Measurements from ENCODE around the gene MCC. TPM values are rescaled to one million over a fixed set of nuclear protein-coding genes. Genes with fewer than 3 reads are reported as not detected.

Gene MCC
- total and polyA plus RNA-seq, 2 donors (not counting 1 experiment from before 2014, with no cell fraction given), result 0.09 to 0.32 TPM

- H3K9ac ChIP-seq (ENCODE audit: low read length), result no peak overlapping the region
- H3K79me2 ChIP-seq (ENCODE audit: control insufficient read depth, insufficient read depth, low read length), result no peaks in the 10 kb centered on the region
- ChIA-PET POLR2A (no interaction called here), CTCF (no interaction called here)
- no peak overlapping the region for H3K27ac Mint-ChIP-seq
- intact Hi-C loops (cut with micrococcal nuclease), result no loop called here
- TF ChIP-seq EZH2 (IDR thresholded peaks at IDR 0.05; ENCODE audit: borderline replicate concordance, insufficient read depth, low read depth, low read length, poor library complexity, severe bottlenecking) (no peak), CTCF (IDR thresholded peaks at IDR 0.05) (no peak)
- no peaks in the 10 kb centered on the region for H3K36me3 ChIP-seq (replicated peaks in 1 of 2; ENCODE audit: control extremely low read depth in 1 of 2, control insufficient read depth in 1 of 2, extremely low read depth in 1 of 2, insufficient read depth in 2 of 2, low read length in 1 of 2)
- no peak for DNase-seq
- peaks cover 5% of the 10 kb centered on the region for H3K27me3 Mint-ChIP-seq
- WGBS (ENCODE audit: insufficient coverage), result 62% methylated on average over 4 of the region's 5 CpGs
- no peaks in the 10 kb centered on the region for H3K9me3 Mint-ChIP-seq (ENCODE audit: insufficient read depth)
- no peak overlapping the region for H2AFZ ChIP-seq (ENCODE audit: insufficient read depth, low read depth, low read length, poor library complexity, severe bottlenecking)
- H4K20me1 ChIP-seq (ENCODE audit: control insufficient read depth, insufficient read depth, low read length, poor library complexity, severe bottlenecking), result no peaks in the 10 kb centered on the region
- no peak overlapping the region for H3K4me2 ChIP-seq (replicated peaks; ENCODE audit: low read depth, low read length, poor library complexity, severe bottlenecking)
- peaks cover 0 to 1% of the 10 kb centered on the region in 2 donors for H3K4me1 ChIP-seq (ENCODE audit: control insufficient read depth in 2 of 2, insufficient read depth in 2 of 2, low read length in 2 of 2)
- peaks cover 4% of the 10 kb centered on the region for H3K4me1 Mint-ChIP-seq
- no peak overlapping the region for H3K4me3 ChIP-seq (ENCODE audit: control extremely low read depth in 1 of 5, extremely low read depth in 1 of 5, insufficient read depth in 1 of 5, low read depth in 2 of 5, low read length in 4 of 5)
- no peak overlapping the region for H3K4me3 Mint-ChIP-seq
- no peak for ATAC-seq (ENCODE audit: low read depth)
- H3K9me3 ChIP-seq (ENCODE audit: control extremely low read depth in 1 of 3, control insufficient read depth in 2 of 3, insufficient read depth in 1 of 3, low read length in 2 of 3), result no peaks in the 10 kb centered on the region
- H3K27me3 ChIP-seq (replicated peaks in 1 of 4; ENCODE audit: control extremely low read depth in 1 of 4, control insufficient read depth in 3 of 4, insufficient read depth in 4 of 4, low read length in 3 of 4), result no peaks in the 10 kb centered on the region
- no peak overlapping the region for H3K27ac ChIP-seq (ENCODE audit: low read length in 2 of 2)
Observed at GRCh38 chr5:113056988-113057387, 431.3 kb downstream of the MCC start.

DNA sequence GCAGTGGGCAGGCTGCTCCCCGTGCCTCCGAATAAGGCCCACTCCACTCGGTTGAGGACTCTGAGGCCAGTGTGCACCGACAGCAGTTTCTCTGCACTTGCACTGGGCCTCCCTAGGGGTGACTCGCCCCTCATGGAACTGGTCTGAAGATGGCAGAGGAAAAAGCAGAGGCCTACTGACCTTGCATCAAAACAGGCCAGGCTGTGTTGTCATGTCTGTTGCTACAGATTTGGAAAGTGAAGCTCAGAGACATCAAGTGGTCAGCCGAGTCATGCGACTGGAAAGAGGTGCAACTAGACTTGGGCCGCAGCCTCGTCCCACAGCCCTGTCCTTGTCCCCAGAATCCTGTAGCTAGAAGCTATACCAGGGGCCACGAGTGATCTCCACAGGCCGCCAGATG, 433.4 kb downstream of the MCC start:
- no peaks in the 10 kb centered on the region for H4K20me1 ChIP-seq (ENCODE audit: control insufficient read depth, insufficient read depth, low read length, poor library complexity, severe bottlenecking)
- CTCF ChIA-PET, result no interaction called here
- H3K27me3 ChIP-seq (replicated peaks in 1 of 4; ENCODE audit: control extremely low read depth in 1 of 4, control insufficient read depth in 3 of 4, insufficient read depth in 4 of 4, low read length in 3 of 4), result no peaks in the 10 kb centered on the region
- DNase-seq, result no peak
- H3K4me1 ChIP-seq (ENCODE audit: control insufficient read depth in 2 of 2, insufficient read depth in 2 of 2, low read length in 2 of 2), result no peaks in the 10 kb centered on the region
- no peak overlapping the region for H2AFZ ChIP-seq (ENCODE audit: insufficient read depth, low read depth, low read length, poor library complexity, severe bottlenecking)
- no peaks in the 10 kb centered on the region for H3K36me3 ChIP-seq (replicated peaks in 1 of 2; ENCODE audit: control extremely low read depth in 1 of 2, control insufficient read depth in 1 of 2, extremely low read depth in 1 of 2, insufficient read depth in 2 of 2, low read length in 1 of 2)
- no peak overlapping the region for H3K27ac Mint-ChIP-seq
- no peak overlapping the region for H3K4me3 ChIP-seq (ENCODE audit: control extremely low read depth in 1 of 5, extremely low read depth in 1 of 5, insufficient read depth in 1 of 5, low read depth in 2 of 5, low read length in 4 of 5)
- peaks cover 4% of the 10 kb centered on the region for H3K4me1 Mint-ChIP-seq
- ATAC-seq (ENCODE audit: low read depth), result no peak
- H3K27me3 Mint-ChIP-seq, result peaks cover 4% of the 10 kb centered on the region
- H3K4me2 ChIP-seq (replicated peaks; ENCODE audit: low read depth, low read length, poor library complexity, severe bottlenecking), result no peak overlapping the region
- TF ChIP-seq CTCF (IDR thresholded peaks at IDR 0.05), result no peak
- TF ChIP-seq EZH2 (IDR thresholded peaks at IDR 0.05; ENCODE audit: borderline replicate concordance, insufficient read depth, low read depth, low read length, poor library complexity, severe bottlenecking), result no peak
- no peak overlapping the region for H3K4me3 Mint-ChIP-seq
- POLR2A ChIA-PET, result no interaction called here
- no peak overlapping the region for H3K9ac ChIP-seq (ENCODE audit: low read length)
- no peaks in the 10 kb centered on the region for H3K79me2 ChIP-seq (ENCODE audit: control insufficient read depth, insufficient read depth, low read length)
- no peaks in the 10 kb centered on the region for H3K9me3 ChIP-seq (ENCODE audit: control extremely low read depth in 1 of 3, control insufficient read depth in 2 of 3, insufficient read depth in 1 of 3, low read length in 2 of 3)
- no peaks in the 10 kb centered on the region for H3K9me3 Mint-ChIP-seq (ENCODE audit: insufficient read depth)
- no peak overlapping the region for H3K27ac ChIP-seq (ENCODE audit: low read length in 2 of 2)
- intact Hi-C loops (cut with micrococcal nuclease), result no loop called here
- 92% methylated on average over 11 of the region's 11 CpGs for WGBS (ENCODE audit: insufficient coverage)

All from B cell (primary cell).